GM23248 (cell line): ENCODE data around the gene GCLC. TPM values are rescaled to one million over a fixed set of nuclear protein-coding genes. Genes with fewer than 3 reads are reported as not detected.

ENCODE experiments used
- DNase-seq: peaks from one replicate; pipeline ENCODE4 v3.0.0-alpha.2; 2015
- H2AFZ ChIP-seq: fragments of 200-600 bp; sonication (generic); 2 replicates; pipeline ENCODE4 v1.6.1; 2016; ENCODE audit warnings: antibody characterized with exemption
- H3F3A ChIP-seq: fragments of 200-600 bp; sonication (generic); 2 replicates; pipeline ENCODE4 v1.6.1; 2016; ENCODE audit warnings: mild to moderate bottlenecking, antibody characterized with exemption, mixed run types; ENCODE audit not compliant: insufficient read depth
- H3K27ac ChIP-seq: fragments of 200-600 bp; sonication (generic); 2 replicates; pipeline ENCODE4 v1.5.1; 2016; ENCODE audit warnings: mild to moderate bottlenecking
- H3K27me3 ChIP-seq: fragments of 200-600 bp; sonication (generic); replicated peaks from 2 replicates; pipeline ENCODE4 v1.6.1; 2016; ENCODE audit warnings: mild to moderate bottlenecking; ENCODE audit not compliant: insufficient read depth
- H3K36me3 ChIP-seq: fragments of 200-600 bp; sonication (generic); 2 replicates; pipeline ENCODE4 v1.6.1; 2016; ENCODE audit warnings: low read depth, mild to moderate bottlenecking
- H3K4me1 ChIP-seq: fragments of 200-600 bp; sonication (generic); 2 replicates; pipeline ENCODE4 v1.6.1; 2016; ENCODE audit warnings: mild to moderate bottlenecking; ENCODE audit not compliant: insufficient read depth
- H3K4me2 ChIP-seq: fragments of 200-600 bp; sonication (generic); one replicate; pipeline ENCODE4 v1.6.1; 2016; ENCODE audit warnings: mild to moderate bottlenecking; ENCODE audit not compliant: unreplicated experiment
- H3K4me3 ChIP-seq: fragments of 200-600 bp; sonication (generic); 2 replicates; pipeline ENCODE4 v1.5.1; 2016; ENCODE audit warnings: mild to moderate bottlenecking
- H3K79me2 ChIP-seq: fragments of 200-600 bp; sonication (generic); 2 replicates; pipeline ENCODE4 v1.6.1; 2016; ENCODE audit warnings: mild to moderate bottlenecking; ENCODE audit not compliant: insufficient read depth
- H3K9ac ChIP-seq: fragments of 200-600 bp; sonication (generic); 2 replicates; pipeline ENCODE4 v1.6.1; 2016; ENCODE audit warnings: mild to moderate bottlenecking
- H3K9me2 ChIP-seq: fragments of 200-600 bp; sonication (generic); 2 replicates; pipeline ENCODE4 v1.6.1; 2016; ENCODE audit warnings: mixed run types, mild to moderate bottlenecking, moderate library complexity; ENCODE audit not compliant: insufficient read depth
- H3K9me3 ChIP-seq: fragments of 200-600 bp; sonication (generic); one replicate; pipeline ENCODE4 v1.6.1; 2017; ENCODE audit warnings: low read depth
- H4K20me1 ChIP-seq: fragments of 200-600 bp; sonication (generic); 2 replicates; pipeline ENCODE4 v1.6.0; 2016; ENCODE audit not compliant: insufficient read depth
- EZH2 ChIP-seq: fragments of 200-600 bp; sonication (generic); IDR thresholded peaks from 2 replicates; pipeline ENCODE4 v1.6.1; 2018; ENCODE audit warnings: antibody characterized with exemption, mild to moderate bottlenecking; ENCODE audit not compliant: insufficient read depth, poor library complexity, severe bottlenecking
- EZH2phosphoT487 ChIP-seq: fragments of 200-600 bp; sonication (generic); IDR thresholded peaks from 2 replicates; pipeline ENCODE4 v1.6.1; 2018; ENCODE audit warnings: antibody characterized with exemption, moderate library complexity, mild to moderate bottlenecking, low read depth; ENCODE audit not compliant: insufficient read depth
- WGBS, 2 experiments: methylation state at CpG; one replicate each; pipeline ENCODE4 v1.1.6; 2015 to 2017; ENCODE audit warnings: low lambda C conversion rate in 2 of 2, low coverage in 1 of 2; ENCODE audit errors: missing lambda C conversion rate in 2 of 2; 5-methylcytosine and 5-hydroxymethylcytosine counted together
- in situ Hi-C: fragments of 300-500 bp; cut with MboI; formaldehyde crosslinking; loops from 2 replicates; pipeline ENCODE4 v1.15.0; 2020
- polyA plus RNA-seq: library from polyadenylated mRNA; unstranded; fragments of >200 nt; fragmentation: Nextera tagmentation; extraction: Ambion mirVana; gene quantifications from 2 replicates; pipeline ENCODE4 v1.2.1, GENCODE V29; 2016
- total RNA-seq: library from RNA; depleted of rRNA; stranded (reverse); fragments of >200 nt; shearing (Covaris generic); gene quantifications from 2 replicates; pipeline ENCODE4 v1.2.3, GENCODE V29; 2014

GCLC gene
- total and polyA plus RNA-seq, 2 experiments from 2014 or later = 3.3 to 6.4 TPM

DNA sequence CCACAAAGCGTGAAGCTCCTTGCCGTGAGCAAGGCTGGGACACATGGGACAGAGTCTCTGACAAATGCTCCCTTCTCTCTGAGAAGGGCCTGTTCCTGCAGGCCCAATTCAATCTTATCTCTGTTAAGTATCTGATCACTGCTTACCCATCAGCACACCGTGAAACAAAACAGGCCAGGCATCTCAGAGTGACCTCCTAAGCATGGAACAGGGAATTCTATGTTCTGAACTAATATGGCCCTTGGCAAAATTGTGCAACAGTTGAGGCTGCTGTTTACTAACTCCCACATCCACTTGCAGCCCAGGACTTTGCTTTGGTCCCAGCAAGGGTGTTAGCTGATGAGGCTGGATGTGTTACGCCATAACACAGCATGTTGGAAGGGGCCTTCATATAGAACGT is 79.2 kb downstream of the GCLC start:
- no peaks in the 10 kb centered on the region for H4K20me1 ChIP-seq
- H3K9me2 ChIP-seq = no peaks in the 10 kb centered on the region
- H2AFZ ChIP-seq = no peak overlapping the region
- peaks cover 13% of the 10 kb centered on the region; the same call in 1 of the 2 replicates for H3F3A ChIP-seq
- H3K9me3 ChIP-seq = no peaks in the 10 kb centered on the region
- H3K4me1 ChIP-seq = peaks cover 25% of the 10 kb centered on the region
- H3K79me2 ChIP-seq = no peaks in the 10 kb centered on the region
- TF ChIP-seq EZH2 (no peak), EZH2phosphoT487 (no peak)
- no peaks in the 10 kb centered on the region for H3K36me3 ChIP-seq
- 60 to 68% methylated on average over 5 of the region's 5 CpGs for WGBS, 2 experiments
- in situ Hi-C loops = no loop called here
- H3K4me3 ChIP-seq = no peak overlapping the region
- H3K27me3 ChIP-seq = no peaks in the 10 kb centered on the region
- H3K9ac ChIP-seq = no peak overlapping the region
- no peak overlapping the region for H3K4me2 ChIP-seq
- peak; percentile 49 for DNase-seq
- peak overlapping the region; percentile 42; the same call in 1 of the 2 replicates for H3K27ac ChIP-seq

DNA sequence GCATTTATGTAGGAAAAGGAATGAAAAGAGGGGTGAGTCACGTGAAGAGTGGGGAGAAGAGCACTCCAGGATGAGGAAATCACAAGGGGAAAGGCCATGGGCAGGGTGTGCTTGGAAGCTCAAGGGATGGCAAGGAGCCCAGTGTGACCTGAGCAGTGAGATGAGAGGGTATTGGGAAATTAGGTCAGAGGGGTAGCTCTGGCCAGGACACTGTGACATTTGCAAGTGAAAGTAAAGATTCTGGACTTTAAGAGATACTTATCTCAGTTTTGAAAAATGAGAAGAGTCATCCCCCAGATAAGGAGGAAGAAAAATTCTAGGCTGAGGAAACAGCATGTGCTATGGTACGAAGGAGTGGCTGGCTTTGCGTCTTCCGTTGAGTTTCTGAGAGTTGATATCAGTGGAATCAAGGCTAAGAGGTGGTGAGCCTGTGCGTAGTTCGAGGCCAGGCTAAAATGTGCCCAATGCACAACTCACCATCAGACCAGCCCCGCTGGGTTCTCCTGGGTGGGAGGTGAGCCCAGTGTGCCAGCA is 79.9 kb downstream of the GCLC start:
- peak; percentile 28 for DNase-seq
- no peak overlapping the region for H3K9ac ChIP-seq
- no peak overlapping the region for H3K4me3 ChIP-seq
- TF ChIP-seq EZH2 = no peak
- no peak for TF ChIP-seq EZH2phosphoT487
- in situ Hi-C loops = no loop called here
- no peak overlapping the region for H3K27ac ChIP-seq
- 86 to 88% methylated on average over 7 of the region's 7 CpGs for WGBS, 2 experiments
- H4K20me1 ChIP-seq = no peaks in the 10 kb centered on the region
- no peaks in the 10 kb centered on the region for H3K36me3 ChIP-seq
- peaks cover 13% of the 10 kb centered on the region; the same call in 1 of the 2 replicates for H3F3A ChIP-seq
- peaks cover 25% of the 10 kb centered on the region for H3K4me1 ChIP-seq
- no peak overlapping the region for H3K4me2 ChIP-seq
- H2AFZ ChIP-seq = no peak overlapping the region
- no peaks in the 10 kb centered on the region for H3K9me3 ChIP-seq
- H3K79me2 ChIP-seq = no peaks in the 10 kb centered on the region
- H3K27me3 ChIP-seq = no peaks in the 10 kb centered on the region
- H3K9me2 ChIP-seq = no peaks in the 10 kb centered on the region

DNA sequence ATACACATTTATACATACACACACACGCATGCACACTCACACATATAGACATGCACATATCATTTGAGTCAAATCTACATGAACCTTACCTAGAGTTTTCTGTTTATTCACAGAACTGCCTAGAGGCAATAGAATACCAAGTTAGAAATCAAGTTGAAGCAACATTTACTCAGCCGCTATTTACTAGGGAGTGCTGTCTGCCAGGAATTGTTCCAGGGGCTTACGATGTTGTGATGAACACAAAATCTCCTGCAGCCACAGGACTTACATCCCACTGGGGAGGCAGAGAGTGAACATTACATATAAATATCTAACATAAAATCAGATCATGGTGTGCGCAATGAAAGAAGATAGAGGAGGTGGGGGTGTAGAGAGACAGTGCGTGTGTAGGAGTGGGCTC is 80.4 kb downstream of the GCLC start:
- Histone ChIP-seq H3K9ac (no peak overlapping the region), H3K9me3 (no peaks in the 10 kb centered on the region), H4K20me1 (no peaks in the 10 kb centered on the region), H3F3A (peaks cover 13% of the 10 kb centered on the region; the same call in 1 of the 2 replicates), H3K27ac (no peak overlapping the region), H3K4me2 (no peak overlapping the region), H3K4me3 (no peak overlapping the region), H3K36me3 (no peaks in the 10 kb centered on the region), H3K4me1 (peaks cover 25% of the 10 kb centered on the region), H2AFZ (no peak overlapping the region), H3K27me3 (no peaks in the 10 kb centered on the region), H3K79me2 (no peaks in the 10 kb centered on the region), H3K9me2 (no peaks in the 10 kb centered on the region)
- no peak for TF ChIP-seq EZH2
- no peak for TF ChIP-seq EZH2phosphoT487
- in situ Hi-C loops = no loop called here
- no peak for DNase-seq
- WGBS, 2 experiments = 87 to 89% methylated on average over 5 of the region's 5 CpGs

DNA sequence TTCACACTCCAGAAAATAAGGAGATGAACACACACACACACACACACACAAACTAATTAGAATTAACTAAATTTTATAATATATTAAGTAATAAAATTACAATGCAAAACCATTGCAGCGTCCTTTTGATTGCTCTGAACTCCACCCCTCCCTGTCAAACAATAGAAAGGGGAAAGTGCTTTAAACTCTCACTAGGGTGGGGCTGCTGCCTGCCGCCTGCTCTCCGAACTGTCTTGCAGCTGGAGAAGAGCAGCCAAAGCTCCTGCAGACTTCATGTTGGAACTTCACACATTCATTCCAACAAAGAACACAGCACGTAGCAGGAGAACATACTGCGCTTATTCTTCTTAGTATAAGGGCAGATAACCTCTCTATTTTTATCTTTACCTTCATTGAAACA is 83.2 kb downstream of the GCLC start:
- no peaks in the 10 kb centered on the region for H3K9me2 ChIP-seq
- no peaks in the 10 kb centered on the region for H3K27me3 ChIP-seq
- H3K9ac ChIP-seq = no peak overlapping the region
- no peak overlapping the region for H3K4me3 ChIP-seq
- WGBS, 2 experiments = 24 to 36% methylated on average over 5 of the region's 5 CpGs
- H3F3A ChIP-seq = peaks cover 13% of the 10 kb centered on the region; the same call in 1 of the 2 replicates
- H4K20me1 ChIP-seq = no peaks in the 10 kb centered on the region
- no peaks in the 10 kb centered on the region for H3K36me3 ChIP-seq
- no peak for DNase-seq
- TF ChIP-seq EZH2phosphoT487 = no peak
- TF ChIP-seq EZH2 = no peak
- no peak overlapping the region for H2AFZ ChIP-seq
- no peak overlapping the region for H3K27ac ChIP-seq
- no peak overlapping the region for H3K4me2 ChIP-seq
- no peaks in the 10 kb centered on the region for H3K79me2 ChIP-seq
- peaks cover 21% of the 10 kb centered on the region for H3K4me1 ChIP-seq
- in situ Hi-C loops = no loop called here
- no peaks in the 10 kb centered on the region for H3K9me3 ChIP-seq
